GM12873 (cell line): ENCODE results near the gene MOGAT3.

Experiments
- CTCF ChIP-seq: IDR thresholded peaks from 2 replicates; pipeline ENCODE4 v1.5.1; 2012; ENCODE audit warnings: low read depth, mild to moderate bottlenecking, moderate library complexity, low read length, control low read depth; ENCODE audit not compliant: insufficient read depth; ENCODE audit errors: missing control alignments

The MOGAT3 gene

GRCh38 chr7:101159696-101160674, 40.9 kb downstream of the MOGAT3 start:
- no peak for TF ChIP-seq CTCF

GRCh38 chr7:101156866-101157589, 43.8 kb downstream of the MOGAT3 start:
- TF ChIP-seq CTCF: no peak

GRCh38 chr7:101156277-101156676, 44.6 kb downstream of the MOGAT3 start:
- TF ChIP-seq CTCF: peak; percentile 32

GRCh38 chr7:101155303-101155702, 45.5 kb downstream of the MOGAT3 start:
- TF ChIP-seq CTCF: no peak

GRCh38 chr7:101154693-101155102, 46.1 kb downstream of the MOGAT3 start:
- no peak for TF ChIP-seq CTCF

- TF ChIP-seq CTCF: no peak
Observed at GRCh38 chr7:101153969-101154692, 46.7 kb downstream of the MOGAT3 start, which contains the start of gene AP1S1. Gene AP1S1 (plus strand): TSS chr7:101154476. CDS start chr7:101154515, 39 bp downstream.
